Body of pancreas (tissue), 4 donors: Measurements from ENCODE around the gene CKAP2L.
A peak's percentile ranks its signal among the peaks of the same experiment; 100 is the strongest.

ENCODE experiments used
- POLR2A ChIP-seq, 3 donors: fragments of 450-650 bp; IDR thresholded peaks; one replicate each; pipeline ENCODE4 v1.6.1; 2016; ENCODE audit warnings: antibody characterized with exemption in 3 of 3, mild to moderate bottlenecking in 2 of 3
- TF ChIP-seq, protein P1 (sequence below), 7 experiments: fragments of 450-650 bp in 4 of 7; fragments of 200-600 bp in 3 of 7; sonication (generic) in 3 of 7; IDR thresholded peaks; one replicate each; pipeline ENCODE4 v1.5.1; 2016 to 2019; ENCODE audit warnings: antibody characterized with exemption in 7 of 7

DNA sequence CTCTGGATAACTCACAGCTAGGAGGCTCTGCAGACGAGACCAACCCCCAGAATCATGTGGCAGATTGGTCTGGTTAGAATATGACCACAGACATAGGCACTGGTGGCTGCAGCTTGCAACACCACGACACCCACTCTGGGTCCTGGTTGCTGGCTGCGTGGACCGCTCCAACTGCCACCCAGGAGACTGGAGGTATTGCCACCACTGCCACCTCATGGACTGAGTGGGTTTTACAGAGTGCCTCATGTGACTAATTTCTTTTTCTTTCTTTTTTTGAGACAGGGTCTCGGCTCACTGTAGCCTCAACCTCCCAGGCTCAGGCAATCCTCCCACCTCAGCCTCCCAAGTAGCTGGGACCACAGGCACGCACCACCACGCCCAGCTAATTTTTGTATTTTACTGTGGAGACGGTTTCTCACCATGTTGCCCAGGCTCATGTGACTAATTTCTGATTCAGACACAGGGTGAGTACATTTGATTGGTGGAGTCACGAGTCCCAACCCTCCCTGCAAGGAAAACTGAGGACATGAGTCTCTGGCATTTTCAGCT lies 73.5 kb downstream of the CKAP2L start:
- TF ChIP-seq, protein P1, sequence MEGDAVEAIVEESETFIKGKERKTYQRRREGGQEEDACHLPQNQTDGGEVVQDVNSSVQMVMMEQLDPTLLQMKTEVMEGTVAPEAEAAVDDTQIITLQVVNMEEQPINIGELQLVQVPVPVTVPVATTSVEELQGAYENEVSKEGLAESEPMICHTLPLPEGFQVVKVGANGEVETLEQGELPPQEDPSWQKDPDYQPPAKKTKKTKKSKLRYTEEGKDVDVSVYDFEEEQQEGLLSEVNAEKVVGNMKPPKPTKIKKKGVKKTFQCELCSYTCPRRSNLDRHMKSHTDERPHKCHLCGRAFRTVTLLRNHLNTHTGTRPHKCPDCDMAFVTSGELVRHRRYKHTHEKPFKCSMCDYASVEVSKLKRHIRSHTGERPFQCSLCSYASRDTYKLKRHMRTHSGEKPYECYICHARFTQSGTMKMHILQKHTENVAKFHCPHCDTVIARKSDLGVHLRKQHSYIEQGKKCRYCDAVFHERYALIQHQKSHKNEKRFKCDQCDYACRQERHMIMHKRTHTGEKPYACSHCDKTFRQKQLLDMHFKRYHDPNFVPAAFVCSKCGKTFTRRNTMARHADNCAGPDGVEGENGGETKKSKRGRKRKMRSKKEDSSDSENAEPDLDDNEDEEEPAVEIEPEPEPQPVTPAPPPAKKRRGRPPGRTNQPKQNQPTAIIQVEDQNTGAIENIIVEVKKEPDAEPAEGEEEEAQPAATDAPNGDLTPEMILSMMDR (IDR thresholded peaks at IDR 0.05), result peak; percentile 38 to 94 (median 75)
- no peak for TF ChIP-seq POLR2A (IDR thresholded peaks at IDR 0.05)
